Ureter (tissue), 1 donor: ENCODE measurements around the gene SLIT3. TPM values are rescaled to one million over a fixed set of nuclear protein-coding genes. Genes with fewer than 3 reads are reported as not detected.

Source experiments
- DNase-seq: peaks from one replicate; pipeline ENCODE4 v3.0.0-alpha.2; 2020; ENCODE audit warnings: low spot score
- total RNA-seq: library from RNA; stranded (reverse); gene quantifications from one replicate; pipeline ENCODE4 v1.2.4, GENCODE V29; 2023
- donor health status: DM: yes; HTN: yes; CAD: no.

Gene SLIT3
- total RNA-seq, 1 donor from 2014 or later = 67.0 TPM

DNA sequence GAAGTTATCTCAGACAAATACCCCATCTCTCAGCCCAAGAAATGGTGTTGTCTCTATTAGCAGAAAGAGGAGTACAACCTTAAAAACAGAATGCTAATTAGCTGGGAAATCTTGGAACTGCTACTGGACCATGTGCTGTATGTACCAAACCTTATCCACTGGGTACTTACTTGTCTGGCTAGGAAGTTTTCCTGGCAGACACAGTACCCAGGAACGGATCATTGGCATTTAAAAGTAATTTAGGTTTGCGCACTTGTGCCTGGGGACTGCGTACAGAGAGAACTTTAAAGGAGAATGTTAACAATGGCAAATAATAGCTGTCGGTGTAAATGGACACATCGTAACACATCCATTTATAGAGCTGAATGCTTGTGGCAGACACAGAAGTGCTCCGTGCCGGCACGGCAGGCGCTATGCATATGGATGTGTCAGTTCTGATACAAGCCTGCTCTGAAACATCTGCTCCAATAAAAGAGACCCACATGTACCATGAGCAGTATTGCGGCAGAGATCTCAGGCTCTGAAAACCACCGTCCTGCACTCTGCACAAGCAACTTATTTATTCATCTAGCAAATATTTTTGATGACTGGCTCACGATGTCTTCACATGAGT lies 431.2 kb downstream of the SLIT3 start:
- no peak for DNase-seq

- no peak for DNase-seq
Measured at GRCh38 chr5:168867241-168867640, 433.7 kb downstream of the SLIT3 start.

- no peak for DNase-seq
Measured at GRCh38 chr5:168865968-168866367, 435.0 kb downstream of the SLIT3 start.

DNA sequence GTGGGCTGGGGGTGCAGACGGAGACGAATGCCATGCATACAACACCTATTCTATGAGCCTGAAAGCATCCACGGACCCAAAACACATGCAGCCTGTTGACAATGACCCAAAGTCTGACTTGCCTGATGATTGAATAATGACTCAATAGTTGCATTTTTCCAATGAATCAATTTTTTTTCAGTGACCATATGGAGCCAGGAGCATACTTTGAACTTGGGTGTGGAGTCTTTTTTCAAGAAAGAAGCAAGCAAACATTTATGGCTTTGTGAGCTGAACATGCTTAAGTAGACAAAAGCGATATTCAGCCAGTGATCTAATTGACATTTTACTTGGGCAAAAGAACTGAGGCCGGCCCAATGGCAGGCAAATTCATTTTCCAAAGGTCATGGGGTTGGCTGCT lies 437.9 kb downstream of the SLIT3 start:
- no peak for DNase-seq

- DNase-seq = no peak
Measured at GRCh38 chr5:168860503-168860902, 440.4 kb downstream of the SLIT3 start.

- no peak for DNase-seq
Measured at GRCh38 chr5:168860081-168860480, 440.9 kb downstream of the SLIT3 start.

GRCh38 chr5:168859471-168859870 lies 441.5 kb downstream of the SLIT3 start:
- DNase-seq = no peak

DNA sequence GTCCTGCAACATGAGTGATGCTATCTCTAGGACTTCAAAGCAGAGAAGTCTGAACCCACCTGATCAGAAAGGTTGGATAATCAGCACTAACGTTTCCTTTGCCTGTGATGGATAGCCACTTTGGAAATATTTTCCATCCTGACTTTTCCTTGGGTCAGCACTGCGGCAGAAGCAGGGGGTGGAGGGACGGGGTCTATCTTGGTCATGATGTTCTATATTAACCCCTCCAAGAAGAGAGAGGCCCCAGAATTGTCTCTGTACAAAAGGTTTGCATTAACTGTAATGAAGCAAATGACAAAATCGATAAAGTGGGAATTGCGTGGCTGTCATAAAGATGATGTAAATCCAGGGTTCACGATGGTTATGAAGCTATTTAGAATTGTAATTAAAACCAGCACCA lies 441.9 kb downstream of the SLIT3 start:
- no peak for DNase-seq

GRCh38 chr5:168858371-168858770 lies 442.6 kb downstream of the SLIT3 start:
- DNase-seq = no peak

DNA sequence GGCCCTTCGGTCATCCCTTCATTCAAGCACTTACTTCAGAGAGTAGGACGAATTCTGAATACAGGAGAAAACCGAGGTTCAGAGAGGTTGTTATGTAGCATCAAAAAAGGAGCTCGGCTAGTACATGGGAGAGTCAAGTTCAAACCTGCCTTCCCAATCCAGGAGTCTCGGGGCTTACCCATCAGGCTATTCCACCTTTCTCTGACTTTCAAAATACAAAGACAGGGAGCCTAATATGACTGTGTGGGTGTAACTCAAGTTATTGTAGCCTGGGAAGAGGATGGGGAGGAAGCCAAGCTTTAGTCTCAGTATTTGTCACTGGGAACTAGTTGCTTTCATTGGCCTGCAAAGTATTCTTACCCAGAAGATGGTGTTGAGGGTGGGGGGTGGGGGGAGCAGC lies 447.0 kb downstream of the SLIT3 start:
- DNase-seq = no peak

GRCh38 chr5:168852329-168852728 lies 448.6 kb downstream of the SLIT3 start:
- no peak for DNase-seq

DNA sequence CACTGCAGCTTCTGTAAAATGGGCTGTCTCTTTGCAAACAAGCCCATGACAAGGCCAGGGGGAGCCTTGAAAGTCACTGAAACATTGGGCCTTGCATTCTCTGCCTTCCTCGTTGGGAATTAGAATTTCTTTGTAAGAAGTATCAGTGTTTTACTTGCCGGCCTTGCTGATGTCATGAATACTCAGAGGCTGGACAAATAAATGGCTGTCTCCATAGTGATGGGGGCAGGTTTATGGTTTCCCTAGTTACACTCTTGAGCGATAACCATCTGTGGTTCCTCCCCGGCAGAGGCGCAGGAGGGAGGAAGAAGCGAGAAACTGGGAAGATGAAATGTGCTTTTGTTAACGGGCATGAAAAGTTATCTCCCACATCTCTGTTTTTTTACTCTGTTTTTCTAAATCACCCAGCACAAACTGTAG lies 449.0 kb downstream of the SLIT3 start:
- peak; percentile 46 for DNase-seq

DNA sequence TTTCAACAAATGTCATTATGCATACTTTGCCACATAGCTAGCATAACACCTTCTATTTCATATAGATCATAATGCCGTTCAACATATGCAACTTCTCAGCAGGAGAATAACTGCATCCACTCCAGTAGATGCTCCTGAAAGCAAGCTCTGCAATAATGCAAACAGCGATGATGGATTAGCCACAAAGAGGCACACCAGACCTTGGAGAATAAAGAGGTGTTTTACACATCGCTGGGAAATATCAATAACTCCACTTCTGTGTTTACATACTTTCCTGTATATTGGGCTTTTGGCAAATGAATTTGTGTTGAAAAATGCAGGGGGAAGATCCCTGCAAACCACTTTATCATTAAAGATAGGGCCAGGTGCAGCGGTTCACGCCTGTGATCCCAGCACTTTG lies 450.3 kb downstream of the SLIT3 start:
- no peak for DNase-seq

- no peak for DNase-seq
Measured at GRCh38 chr5:168848569-168848968, 452.4 kb downstream of the SLIT3 start.

- DNase-seq = no peak
Measured at GRCh38 chr5:168847511-168848073, 453.3 kb downstream of the SLIT3 start.

- no peak for DNase-seq
Measured at GRCh38 chr5:168844922-168845296, 456.0 kb downstream of the SLIT3 start.

DNA sequence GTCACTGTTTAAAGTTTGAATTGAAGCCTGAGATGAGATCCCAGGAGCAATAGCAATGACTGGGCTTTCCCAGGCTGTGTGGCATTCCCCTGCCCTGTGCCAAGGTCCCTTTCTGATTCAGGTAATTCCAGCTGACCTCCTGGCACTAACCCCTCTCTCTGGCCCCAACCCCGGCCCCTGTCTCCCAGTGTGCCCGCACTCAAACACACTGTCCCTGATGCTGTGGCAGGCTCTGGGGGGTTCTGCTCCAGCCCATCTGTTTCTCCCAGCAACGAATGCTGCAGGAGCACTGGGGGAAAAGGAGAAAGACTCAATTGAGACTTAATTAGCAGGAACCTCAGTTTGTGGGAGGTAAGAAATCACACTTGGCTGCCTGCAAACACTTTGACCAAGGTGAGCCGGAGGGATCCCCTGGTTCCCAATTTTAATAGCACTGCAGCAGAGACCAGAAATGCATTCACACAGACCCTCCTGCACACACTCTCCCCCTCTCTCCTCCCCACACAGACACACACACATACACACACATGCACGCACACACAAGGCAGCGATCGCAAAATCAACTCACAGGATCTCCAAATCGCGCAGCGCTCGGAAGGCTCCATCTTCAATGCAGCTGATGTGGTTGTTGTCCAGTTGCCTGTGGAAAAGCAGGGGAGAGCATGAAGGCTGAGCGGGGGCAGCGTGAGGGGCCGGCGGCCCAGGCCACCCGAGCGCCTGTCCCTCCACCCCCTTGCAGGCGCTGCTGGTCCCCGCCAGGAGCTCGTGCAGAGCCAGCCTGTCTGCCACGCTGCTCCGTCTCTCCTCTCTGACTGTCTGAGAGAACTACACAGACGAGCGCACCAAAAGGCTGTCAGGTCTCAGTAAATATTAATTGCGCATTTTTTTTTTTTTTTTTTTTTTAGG lies 456.7 kb downstream of the SLIT3 start:
- DNase-seq = no peak

DNA sequence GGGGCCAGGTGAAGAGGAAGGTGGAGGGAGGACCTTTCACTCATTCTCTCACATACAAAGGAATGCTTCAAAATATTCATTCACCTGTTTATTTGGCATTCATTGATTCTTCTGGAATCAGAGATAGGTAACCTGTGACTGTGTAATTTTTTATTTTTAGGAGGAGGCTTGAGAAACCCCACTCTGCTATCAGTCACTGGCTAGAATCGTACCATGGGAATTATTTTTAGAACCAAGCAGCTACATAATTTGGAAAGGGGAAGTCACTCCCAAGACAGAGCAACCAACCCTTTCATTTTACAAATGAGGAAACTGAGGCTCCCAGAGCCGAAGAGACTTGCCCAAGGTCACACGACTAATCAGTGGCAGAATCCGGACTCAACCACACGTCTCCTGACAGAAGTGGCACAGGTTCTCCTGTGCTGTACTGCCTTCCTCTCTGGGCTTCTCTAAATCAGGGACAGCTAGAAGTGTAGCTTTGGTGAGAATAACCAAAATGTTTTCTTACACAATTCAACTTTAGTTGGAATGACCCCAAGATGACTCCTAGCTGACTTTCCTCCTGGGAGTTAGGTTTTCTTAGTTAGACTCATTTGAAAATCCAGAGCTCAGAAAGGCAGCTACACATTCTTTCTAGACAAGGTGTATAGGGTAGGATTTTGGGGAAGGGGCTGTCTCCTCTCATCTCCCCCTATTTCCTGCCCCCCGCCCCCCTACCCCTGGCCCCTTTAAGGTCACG lies 457.5 kb downstream of the SLIT3 start:
- no peak for DNase-seq

GRCh38 chr5:168842571-168843205 lies 458.3 kb downstream of the SLIT3 start:
- DNase-seq = no peak

DNA sequence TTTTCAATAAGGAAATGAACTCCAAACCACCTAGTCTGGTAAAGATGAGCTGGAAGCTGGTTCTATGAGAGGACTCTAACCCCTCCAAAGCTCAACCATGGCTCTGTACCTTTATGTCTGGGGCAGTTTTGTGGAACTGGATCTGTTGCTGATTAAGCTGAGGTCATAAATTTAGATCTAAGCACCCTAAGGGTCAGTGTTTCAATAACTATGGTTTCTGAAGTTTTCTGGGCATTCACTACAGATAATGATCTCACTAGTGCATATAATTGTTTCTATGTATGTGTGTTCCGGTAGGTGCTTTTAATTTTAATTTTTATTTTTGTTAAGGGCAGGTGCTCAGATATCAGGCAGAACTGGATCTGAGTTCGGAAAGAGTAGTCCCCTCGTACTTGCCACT lies 463.1 kb downstream of the SLIT3 start:
- DNase-seq = no peak

DNA sequence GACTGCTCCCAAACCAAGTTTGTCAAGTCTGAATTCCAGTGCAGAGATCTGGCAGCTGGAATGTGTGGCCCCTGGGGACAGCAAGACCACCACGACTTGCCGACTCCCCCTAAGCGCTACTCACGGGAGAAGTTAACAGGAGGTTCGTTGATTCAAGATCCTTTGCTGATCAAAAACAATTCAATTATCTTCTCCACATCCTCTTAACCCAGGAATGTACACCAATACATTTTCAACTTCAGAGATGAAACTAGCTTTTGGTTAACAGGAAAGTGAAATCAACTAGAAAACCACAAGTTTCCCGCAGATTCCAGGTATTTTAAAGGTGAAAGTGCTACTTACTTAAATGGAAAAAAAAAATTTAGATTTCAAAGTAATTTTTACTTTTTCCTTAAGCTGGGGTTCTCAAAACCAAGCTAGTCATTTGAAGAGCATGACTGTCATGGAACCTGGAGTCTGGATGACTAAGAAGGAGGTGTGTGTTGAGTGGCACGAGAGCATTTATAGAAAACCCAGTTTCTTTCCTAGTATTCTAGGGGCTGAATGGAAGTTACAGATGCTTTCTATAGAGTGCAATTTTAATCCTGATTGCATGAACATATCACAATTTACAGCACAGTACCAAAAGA lies 464.2 kb downstream of the SLIT3 start:
- no peak for DNase-seq
